Effector memory CD4-positive, alpha-beta T cell (primary cell): ENCODE measurements around the gene PPARG.
"Not testable (repeated sequence)": the region's sequence is repeated elsewhere in the genome, so short reads cannot be mapped to it uniquely, and the experiment has no call there.

Experiments
- DNase-seq, 3 donors: peaks; one replicate each; pipeline ENCODE4 v3.0.0-alpha.2; 2020
- H3K27ac ChIP-seq: 2 replicates; pipeline ENCODE4 v1.7.0; 2013; ENCODE audit warnings: mild to moderate bottlenecking, low read length, moderate library complexity; ENCODE audit not compliant: insufficient read depth, poor library complexity, severe bottlenecking
- H3K27me3 ChIP-seq: replicated peaks from 2 replicates; pipeline ENCODE4 v1.7.0; 2013; ENCODE audit warnings: mild to moderate bottlenecking, low read length; ENCODE audit not compliant: insufficient read depth, control insufficient read depth, poor library complexity, severe bottlenecking
- H3K36me3 ChIP-seq: 2 replicates; pipeline ENCODE4 v1.7.0; 2013; ENCODE audit warnings: mild to moderate bottlenecking, low read length, moderate library complexity; ENCODE audit not compliant: control insufficient read depth, insufficient read depth
- H3K4me1 ChIP-seq: 2 replicates; pipeline ENCODE4 v1.7.0; 2013; ENCODE audit warnings: low read length, mild to moderate bottlenecking; ENCODE audit not compliant: control insufficient read depth, insufficient read depth, poor library complexity, severe bottlenecking
- H3K4me3 ChIP-seq: 2 replicates; pipeline ENCODE4 v1.7.0; 2013; ENCODE audit warnings: low read length, low read depth, mild to moderate bottlenecking; ENCODE audit not compliant: insufficient read depth, poor library complexity, severe bottlenecking
- H3K9me3 ChIP-seq: 2 replicates; pipeline ENCODE4 v1.7.0; 2013; ENCODE audit warnings: mild to moderate bottlenecking, low read length, moderate library complexity; ENCODE audit not compliant: control insufficient read depth

Gene PPARG

GRCh38 chr3:12386514-12387291 is 97.8 kb downstream of the PPARG start:
- not testable (repeated sequence) for H3K27ac ChIP-seq, H3K27me3 ChIP-seq, H3K9me3 ChIP-seq, H3K36me3 ChIP-seq, DNase-seq, H3K4me1 ChIP-seq, H3K4me3 ChIP-seq

GRCh38 chr3:12388185-12388584 is 99.3 kb downstream of the PPARG start:
- no peaks in the 10 kb centered on the region for H3K27me3 ChIP-seq
- peaks cover 2% of the 10 kb centered on the region for H3K4me1 ChIP-seq
- DNase-seq: no peak
- H3K9me3 ChIP-seq: no peaks in the 10 kb centered on the region
- H3K36me3 ChIP-seq: no peaks in the 10 kb centered on the region
- no peak overlapping the region for H3K27ac ChIP-seq
- no peak overlapping the region for H3K4me3 ChIP-seq

DNA sequence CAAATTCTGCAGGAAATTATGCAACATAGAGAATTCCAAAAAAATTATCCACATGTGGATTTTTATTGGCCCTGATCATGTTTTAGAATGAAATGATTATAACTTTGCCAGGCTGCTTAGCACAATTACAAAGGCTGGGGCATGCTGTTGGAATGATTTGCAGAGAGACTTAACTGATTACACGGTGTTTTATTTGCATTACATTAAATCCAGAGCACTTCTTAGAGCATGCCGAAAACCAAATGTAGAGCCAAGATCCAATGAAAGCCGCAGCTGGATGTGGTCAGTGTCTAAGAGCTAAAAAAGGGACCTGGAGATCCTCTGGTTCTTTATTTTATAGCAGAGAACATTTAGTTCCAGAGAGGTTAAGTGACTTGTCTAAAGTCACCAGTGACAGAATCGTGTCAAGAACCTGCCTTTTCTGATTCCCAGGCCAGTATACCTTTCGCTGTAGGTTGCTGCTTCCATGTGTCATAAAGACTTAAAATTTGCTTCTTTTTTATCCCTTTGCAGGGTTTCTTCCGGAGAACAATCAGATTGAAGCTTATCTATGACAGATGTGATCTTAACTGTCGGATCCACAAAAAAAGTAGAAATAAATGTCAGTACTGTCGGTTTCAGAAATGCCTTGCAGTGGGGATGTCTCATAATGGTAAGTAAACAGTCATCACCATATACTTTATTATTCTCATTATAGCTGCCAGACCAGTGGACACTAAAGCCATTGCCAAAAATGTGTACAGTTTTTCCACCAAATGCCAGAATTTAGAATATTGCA is 103.4 kb downstream of the PPARG start:
- no peak overlapping the region for H3K4me3 ChIP-seq
- no peaks in the 10 kb centered on the region for H3K4me1 ChIP-seq
- H3K27ac ChIP-seq: no peak overlapping the region
- no peak for DNase-seq
- no peaks in the 10 kb centered on the region for H3K9me3 ChIP-seq
- H3K36me3 ChIP-seq: no peaks in the 10 kb centered on the region
- H3K27me3 ChIP-seq: no peaks in the 10 kb centered on the region

DNA sequence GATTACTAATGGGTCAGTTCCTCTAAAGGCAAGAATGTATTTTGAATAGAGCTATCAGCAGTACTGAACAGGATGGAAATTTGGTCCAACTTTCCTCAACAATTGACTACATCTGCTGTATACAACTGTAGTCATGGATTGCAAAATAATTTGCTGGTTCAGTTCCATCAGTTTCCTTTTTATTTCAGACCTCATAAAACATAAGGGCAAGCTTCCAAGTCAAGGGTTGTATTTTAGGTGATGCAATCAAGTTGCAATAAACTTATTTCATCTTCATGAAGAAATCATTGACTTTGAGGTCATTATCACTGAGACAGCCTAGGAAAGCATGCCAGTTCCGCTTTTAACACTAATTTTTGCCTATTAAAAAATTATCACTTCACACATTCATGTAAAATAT is 105.0 kb downstream of the PPARG start:
- Histone ChIP-seq H3K27ac (no peak overlapping the region), H3K9me3 (no peaks in the 10 kb centered on the region), H3K4me1 (no peaks in the 10 kb centered on the region), H3K36me3 (no peaks in the 10 kb centered on the region), H3K4me3 (no peak overlapping the region), H3K27me3 (no peaks in the 10 kb centered on the region)
- no peak for DNase-seq

DNA sequence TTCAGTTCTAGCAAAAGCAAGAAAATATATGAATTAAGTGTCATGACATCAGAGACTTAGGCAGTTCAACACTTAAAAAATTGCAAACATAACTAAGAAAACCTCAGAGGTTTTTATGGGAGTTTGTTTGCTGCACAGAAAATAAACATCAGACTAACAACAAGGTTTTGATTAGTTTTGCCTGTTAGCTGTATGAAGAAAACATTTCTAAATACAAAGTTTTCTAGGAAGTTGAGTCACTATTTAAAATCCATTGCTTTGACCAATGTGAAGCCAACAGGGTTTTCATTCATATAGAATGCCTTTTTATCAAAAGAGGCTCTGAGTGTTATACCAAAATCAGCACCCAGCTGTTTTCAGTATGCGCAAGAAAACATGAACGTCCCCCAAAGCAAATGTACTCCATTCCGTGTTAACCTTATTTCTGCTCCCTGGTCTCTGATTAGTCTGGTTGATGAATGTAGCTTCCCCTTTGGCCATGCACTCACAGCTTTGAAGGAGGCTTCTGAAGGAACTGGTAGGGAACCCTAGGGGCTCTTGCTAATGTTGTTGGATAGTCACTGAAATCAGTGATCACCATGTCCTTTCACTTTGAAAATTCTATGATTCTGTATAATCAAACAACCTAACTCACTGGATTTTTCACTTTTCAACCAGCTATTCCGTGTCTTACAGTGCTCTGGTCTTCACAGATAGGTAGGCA is 105.8 kb downstream of the PPARG start:
- no peak for DNase-seq
- Histone ChIP-seq H3K9me3 (no peaks in the 10 kb centered on the region), H3K4me1 (no peaks in the 10 kb centered on the region), H3K4me3 (no peak overlapping the region), H3K36me3 (no peaks in the 10 kb centered on the region), H3K27ac (no peak overlapping the region), H3K27me3 (no peaks in the 10 kb centered on the region)

- Histone ChIP-seq H3K4me3 (peak overlapping the region; percentile 28), H3K4me1 (no peaks in the 10 kb centered on the region), H3K27me3 (no peaks in the 10 kb centered on the region), H3K9me3 (no peaks in the 10 kb centered on the region), H3K27ac (no peak overlapping the region), H3K36me3 (no peaks in the 10 kb centered on the region)
- DNase-seq: no peak
Observed at GRCh38 chr3:12395349-12396012, 106.6 kb downstream of the PPARG start.

GRCh38 chr3:12396471-12396870 is 107.6 kb downstream of the PPARG start:
- H3K36me3 ChIP-seq: no peaks in the 10 kb centered on the region
- H3K27ac ChIP-seq: no peak overlapping the region
- no peaks in the 10 kb centered on the region for H3K4me1 ChIP-seq
- no peaks in the 10 kb centered on the region for H3K27me3 ChIP-seq
- DNase-seq: no peak
- no peaks in the 10 kb centered on the region for H3K9me3 ChIP-seq
- no peak overlapping the region for H3K4me3 ChIP-seq

DNA sequence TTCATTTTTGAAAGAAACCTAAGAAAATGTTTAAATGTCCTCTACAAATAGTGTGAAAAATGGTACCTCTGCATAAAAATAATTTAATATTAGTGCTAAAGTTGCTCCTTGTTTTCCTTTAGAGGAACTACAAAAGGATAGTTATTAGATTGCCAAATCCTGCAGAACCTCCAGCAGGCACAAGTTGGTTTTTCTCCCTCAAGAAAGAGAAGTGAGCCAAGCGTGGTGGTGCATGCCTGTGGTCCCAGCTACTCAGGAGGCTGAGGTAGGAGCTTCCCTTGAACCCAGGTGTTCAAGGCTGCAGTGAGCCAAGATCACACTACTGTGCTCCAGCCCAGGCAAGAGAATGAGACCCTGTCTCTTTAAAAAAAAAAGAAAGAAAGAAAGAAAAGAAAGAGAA is 110.4 kb downstream of the PPARG start:
- DNase-seq: no peak
- Histone ChIP-seq H3K27me3 (no peaks in the 10 kb centered on the region), H3K36me3 (no peaks in the 10 kb centered on the region), H3K4me3 (no peak overlapping the region), H3K4me1 (no peaks in the 10 kb centered on the region), H3K9me3 (no peaks in the 10 kb centered on the region), H3K27ac (no peak overlapping the region)

- no peak overlapping the region for H3K4me3 ChIP-seq
- no peaks in the 10 kb centered on the region for H3K4me1 ChIP-seq
- no peak for DNase-seq
- no peaks in the 10 kb centered on the region for H3K9me3 ChIP-seq
- H3K27me3 ChIP-seq: no peaks in the 10 kb centered on the region
- H3K27ac ChIP-seq: no peak overlapping the region
- no peaks in the 10 kb centered on the region for H3K36me3 ChIP-seq
Observed at GRCh38 chr3:12400616-12401194, 111.8 kb downstream of the PPARG start.
